ENCODE measurements around the gene ZNF236. TPM values are rescaled to one million over a fixed set of nuclear protein-coding genes. Genes with fewer than 3 reads are reported as not detected.

ZNF236 gene
- total and polyA plus RNA-seq, 10 of the 15 experiments (the other 5 are each of a cell fraction or from before 2014, with no cell fraction given), result 1.0 to 14.4 (median 5.9) TPM

GRCh38 chr18:76914314-76914713, 92.0 kb downstream of the ZNF236 start:
- 64% methylated on average over 8 of the region's 8 CpGs for WGBS (ENCODE audit: insufficient coverage, insufficient replicate concordance, low lambda C conversion rate, missing lambda C conversion rate)
- no peak overlapping the region for H3K9ac ChIP-seq (ENCODE audit: control insufficient read depth, insufficient read depth, low read length)
- no peak overlapping the region for H2AFZ ChIP-seq (ENCODE audit: control insufficient read depth, low read depth, low read length)
- no peaks in the 10 kb centered on the region for H3K27me3 ChIP-seq (replicated peaks in 1 of 2; ENCODE audit: control insufficient read depth in 2 of 2, insufficient read depth in 2 of 2, low read length in 1 of 2)
- H3K9me3 ChIP-seq (replicated peaks; ENCODE audit: control insufficient read depth, insufficient read depth, low read length), result no peaks in the 10 kb centered on the region
- ChIA-PET POLR2A (no interaction called here), RAD21 (ENCODE audit: unreplicated experiment) (no interaction called here), SMC1A (ENCODE audit: uncharacterized antibody, unreplicated experiment) (no interaction called here), CTCF (interaction anchor here (0.8 kb wide), 1 partner anchor 69 kb away, joined by 3 read pairs; no protein-coding TSS in a partner anchor)
- H3K4me2 ChIP-seq (ENCODE audit: control insufficient read depth, insufficient read depth), result no peak overlapping the region
- DNase-seq (ENCODE audit: low read depth, low spot score), result no peak
- FAIRE-seq, result no peak
- TF ChIP-seq ZZZ3 (IDR thresholded peaks at IDR 0.05; ENCODE audit: control insufficient read depth, insufficient read length, low read depth), result no peak
- TF ChIP-seq IRF4 (IDR thresholded peaks at IDR 0.05; ENCODE audit: low read depth, low read length), result no peak
- TF ChIP-seq POU2F2 (IDR thresholded peaks at IDR 0.05; ENCODE audit: borderline replicate concordance, low read depth, low read length), result peak; percentile 23; the same call in 1 of the 3 replicates
- peak; percentile 75 for TF ChIP-seq RAD51 (IDR thresholded peaks at IDR 0.05)
- no peak for TF ChIP-seq PAX5 (IDR thresholded peaks at IDR 0.05; ENCODE audit: borderline replicate concordance, low read depth, low read length)
- no peak for TF ChIP-seq BMI1 (IDR thresholded peaks at IDR 0.05; ENCODE audit: borderline replicate concordance)
- no peak for TF ChIP-seq ASH2L (IDR thresholded peaks at IDR 0.05; ENCODE audit: borderline replicate concordance, low read depth)
- no peak for TF ChIP-seq LARP7 (IDR thresholded peaks at IDR 0.05)
- TF ChIP-seq SMARCA5 (IDR thresholded peaks at IDR 0.05), result no peak
- TF ChIP-seq BHLHE40 (IDR thresholded peaks at IDR 0.05; ENCODE audit: borderline replicate concordance in 1 of 2, low read depth in 2 of 2, low read length in 1 of 2), result peak; percentile 80 to 84
- no peak for TF ChIP-seq BCL3 (IDR thresholded peaks at IDR 0.05; ENCODE audit: borderline replicate concordance, insufficient read depth, low read depth, low read length, poor library complexity, severe bottlenecking)
- TF ChIP-seq RFX5 (IDR thresholded peaks at IDR 0.05; ENCODE audit: low read depth, low read length), result no peak
- TF ChIP-seq KAT2A (conservative IDR thresholded peaks at IDR 0.05; ENCODE audit: control insufficient read depth, low read depth, low read length), result no peak
- TF ChIP-seq CREB1 (IDR thresholded peaks at IDR 0.05; ENCODE audit: low read depth), result no peak
- no peak for TF ChIP-seq CBFB (IDR thresholded peaks at IDR 0.05; ENCODE audit: low read depth)
- no peak for TF ChIP-seq NFYB (IDR thresholded peaks at IDR 0.05; ENCODE audit: insufficient read depth, low read depth, low read length)
- peak; percentile 72 for TF ChIP-seq RUNX3 (IDR thresholded peaks at IDR 0.05; ENCODE audit: low read length)
- no peak for TF ChIP-seq IKZF2 (IDR thresholded peaks at IDR 0.05)
- TF ChIP-seq SMAD1 (IDR thresholded peaks at IDR 0.05; ENCODE audit: low read depth, partially characterized antibody), result no peak
- TF ChIP-seq ATF7 (IDR thresholded peaks at IDR 0.05; ENCODE audit: low read depth), result no peak
- intact Hi-C loops (cut with micrococcal nuclease; ENCODE audit: unreplicated experiment), result no loop called here
- H3K4me3 ChIP-seq, result no peak overlapping the region
- no peaks in the 10 kb centered on the region; the same call in 1 of the 2 replicates for H3K4me1 ChIP-seq (ENCODE audit: control insufficient read depth, insufficient read depth, low read length)
- in situ Hi-C loops (cut with MboI), result no loop called here
- no peak overlapping the region for H3K27ac ChIP-seq (ENCODE audit: control insufficient read depth, insufficient read depth)
- ATAC-seq, result peak; percentile 34; the same call in 2 of the 3 replicates
- no peaks in the 10 kb centered on the region for H3K79me2 ChIP-seq (ENCODE audit: control insufficient read depth, insufficient read depth, low read length)
- no peaks in the 10 kb centered on the region for H4K20me1 ChIP-seq (ENCODE audit: control insufficient read depth, insufficient read depth)
- no TSS peak for BruUV-seq (replicated peaks)
- H3K36me3 ChIP-seq (ENCODE audit: control insufficient read depth in 2 of 2, insufficient read depth in 2 of 2, low read length in 1 of 2), result peaks cover 15 to 38% of the 10 kb centered on the region in 2 experiments; a peak in 3 of 4 replicates
